ENCODE results near the gene ANKFY1. TPM values are rescaled to one million over a fixed set of nuclear protein-coding genes. Genes with fewer than 3 reads are reported as not detected.

Gene ANKFY1
- total RNA-seq, 2 experiments from 2014 or later: 79.1 to 87.5 TPM

Other genes starting within 250 kb of the ANKFY1 start
- 10 to 100 TPM; 62.5 to 66.2 TPM for gene ZZEF1, start 120.9 kb downstream of the ANKFY1 start, total RNA-seq
- 1 to 10 TPM; 6.8 to 7.6 TPM for gene CYB5D2, start 120.8 kb downstream of the ANKFY1 start, total RNA-seq
- gene UBE2G1, start 102.7 kb upstream of the ANKFY1 start, total RNA-seq: 10 to 100 TPM; 51.6 to 56.7 TPM
- 1 to 10 TPM; 6.5 to 8.0 TPM for gene SPNS3, start 170.0 kb upstream of the ANKFY1 start, total RNA-seq
- gene SPNS2, start 234.9 kb upstream of the ANKFY1 start, total RNA-seq: under 1 TPM; 0.25 to 0.29 TPM